Measurements from ENCODE around the gene TINCR. TPM values are rescaled to one million over a fixed set of nuclear protein-coding genes. Genes with fewer than 3 reads are reported as not detected.
A peak's percentile ranks its signal among the peaks of the same experiment; 100 is the strongest.

TINCR gene
- total and polyA plus RNA-seq, 5 donors from 2014 or later: 3.1 TPM; not detected in 4

DNA sequence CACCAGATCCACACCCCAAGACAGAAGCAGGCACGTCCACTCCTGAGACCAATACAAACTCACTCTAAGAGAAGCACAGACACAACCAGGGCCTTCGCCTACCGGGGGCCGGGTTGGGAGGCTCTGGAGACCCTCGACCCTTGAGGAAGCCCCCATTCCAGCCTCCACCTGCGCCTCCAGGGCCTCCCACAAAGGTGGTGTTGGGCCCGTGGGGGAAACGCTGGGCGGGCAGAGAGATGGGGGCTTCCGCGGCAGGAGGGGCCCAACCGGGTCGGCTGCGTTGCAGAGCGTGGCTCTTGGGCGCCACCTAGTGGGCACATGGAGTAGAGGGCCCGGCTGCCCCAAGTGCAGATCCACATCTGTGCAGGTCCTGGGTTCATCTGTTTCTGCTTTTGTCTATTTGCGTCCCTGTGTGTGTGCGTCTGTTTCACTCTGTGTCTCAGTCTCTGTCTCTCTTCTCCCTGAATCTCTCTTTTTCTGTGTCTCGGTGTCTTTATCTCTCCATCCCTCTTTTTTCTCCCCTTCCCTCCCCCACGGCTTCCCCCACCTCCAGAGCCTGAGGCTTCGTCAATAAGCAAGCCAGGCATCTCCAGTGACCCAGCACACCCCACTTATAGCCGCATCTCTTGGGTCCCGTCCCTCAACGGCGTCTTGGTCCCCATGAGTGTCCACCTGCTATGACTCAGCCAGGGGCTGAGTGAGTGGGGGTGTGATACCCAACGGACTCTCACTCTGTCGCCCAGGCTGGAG, 10.5 kb upstream of the TINCR start:
- peaks cover 0 to 12% (median 7%) of the 10 kb centered on the region in 4 donors for H3K4me1 Mint-ChIP-seq
- Histone ChIP-seq H3K4me3 (ENCODE audit: low read depth, low read length) (no peak overlapping the region), H3K4me1 (ENCODE audit: control insufficient read depth, insufficient read depth, low read length, poor library complexity, severe bottlenecking) (peaks cover 7% of the 10 kb centered on the region), H3K9me3 (ENCODE audit: control insufficient read depth in 2 of 2, low read length in 2 of 2) (no peaks in the 10 kb centered on the region), H3K27me3 (ENCODE audit: control insufficient read depth, insufficient read depth, low read length) (no peaks in the 10 kb centered on the region), H3K27ac (ENCODE audit: insufficient read depth, low read length, poor library complexity, severe bottlenecking) (no peak overlapping the region), H3K36me3 (ENCODE audit: control insufficient read depth, insufficient read depth, low read length) (no peaks in the 10 kb centered on the region)
- H3K4me3 Mint-ChIP-seq: peak overlapping the region in 2 of 4 donors; percentile 38 to 44
- H3K27me3 Mint-ChIP-seq: no peaks in the 10 kb centered on the region
- no peaks in the 10 kb centered on the region for H3K36me3 Mint-ChIP-seq
- DNase-seq (peak; percentile 56 to 64 (median 57)), ATAC-seq (ENCODE audit: low read depth in 2 of 2) (peak; percentile 65 to 72)
- no peaks in the 10 kb centered on the region for H3K9me3 Mint-ChIP-seq
- H3K27ac Mint-ChIP-seq: no peak overlapping the region

- H3K27ac ChIP-seq (ENCODE audit: insufficient read depth, low read length, poor library complexity, severe bottlenecking): no peak overlapping the region
- DNase-seq: no peak
- H3K27me3 ChIP-seq (ENCODE audit: control insufficient read depth, insufficient read depth, low read length): no peaks in the 10 kb centered on the region
- H3K4me3 ChIP-seq (ENCODE audit: low read depth, low read length): no peak overlapping the region
- Mint-ChIP-seq H3K4me3 (no peak overlapping the region), H3K27me3 (no peaks in the 10 kb centered on the region), H3K27ac (no peak overlapping the region), H3K4me1 (peaks cover 0 to 12% (median 7%) of the 10 kb centered on the region in 4 donors), H3K36me3 (no peaks in the 10 kb centered on the region), H3K9me3 (no peaks in the 10 kb centered on the region)
- no peak for ATAC-seq (ENCODE audit: low read depth in 2 of 2)
- H3K36me3 ChIP-seq (ENCODE audit: control insufficient read depth, insufficient read depth, low read length): no peaks in the 10 kb centered on the region
- H3K9me3 ChIP-seq (ENCODE audit: control insufficient read depth in 2 of 2, low read length in 2 of 2): no peaks in the 10 kb centered on the region
- peaks cover 7% of the 10 kb centered on the region for H3K4me1 ChIP-seq (ENCODE audit: control insufficient read depth, insufficient read depth, low read length, poor library complexity, severe bottlenecking)
These were observed 7.8 kb upstream of the TINCR start for GRCh38 chr19:5575590-5575989.

DNA sequence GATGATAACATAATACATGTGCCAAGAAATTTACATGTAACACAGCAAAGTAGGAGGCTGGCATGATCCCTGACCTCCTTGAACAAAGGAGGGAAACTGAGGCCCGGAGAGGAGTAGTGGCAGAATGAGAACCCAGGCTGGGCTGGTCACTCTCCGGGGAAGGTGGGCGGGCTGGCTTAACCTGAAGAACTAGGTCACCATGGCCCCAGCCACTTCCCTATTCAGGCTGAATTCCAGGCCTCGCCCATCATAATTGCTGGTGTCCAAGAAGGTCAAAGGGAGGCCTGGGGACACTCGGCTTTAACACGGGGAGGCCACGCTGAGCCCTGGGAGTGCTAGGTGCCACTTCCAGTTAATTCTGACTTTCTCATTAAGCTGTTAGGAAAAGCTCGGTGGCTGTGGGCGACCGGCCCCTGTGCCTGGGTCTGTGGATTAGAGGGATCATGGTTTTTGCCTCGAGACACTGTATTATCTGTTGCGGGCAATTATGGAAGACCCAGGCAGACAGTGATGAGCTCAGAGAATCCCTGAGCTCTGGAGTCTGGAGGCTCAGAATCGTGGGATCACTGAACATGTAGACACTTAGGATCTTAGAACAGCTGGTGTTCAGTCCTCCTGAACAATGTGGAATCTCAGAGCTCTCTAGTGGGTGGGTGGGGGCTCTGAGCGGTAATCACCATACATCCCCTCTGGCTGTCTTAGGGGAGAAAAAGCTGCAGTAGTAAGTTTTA, 5.0 kb upstream of the TINCR start:
- Mint-ChIP-seq H3K36me3 (no peaks in the 10 kb centered on the region), H3K27me3 (peaks cover 9% of the 10 kb centered on the region), H3K4me3 (no peak overlapping the region), H3K27ac (no peak overlapping the region), H3K9me3 (peaks cover 0 to 1% (median 0%) of the 10 kb centered on the region in 7 donors), H3K4me1 (peaks cover 0 to 2% (median 1%) of the 10 kb centered on the region in 4 donors)
- no peak for ATAC-seq (ENCODE audit: low read depth in 2 of 2)
- no peak overlapping the region for H3K27ac ChIP-seq (ENCODE audit: insufficient read depth, low read length, poor library complexity, severe bottlenecking)
- H3K27me3 ChIP-seq (ENCODE audit: control insufficient read depth, insufficient read depth, low read length): no peaks in the 10 kb centered on the region
- no peak for DNase-seq
- H3K36me3 ChIP-seq (ENCODE audit: control insufficient read depth, insufficient read depth, low read length): no peaks in the 10 kb centered on the region
- no peaks in the 10 kb centered on the region for H3K9me3 ChIP-seq (ENCODE audit: control insufficient read depth in 2 of 2, low read length in 2 of 2)
- no peak overlapping the region for H3K4me3 ChIP-seq (ENCODE audit: low read depth, low read length)
- no peaks in the 10 kb centered on the region for H3K4me1 ChIP-seq (ENCODE audit: control insufficient read depth, insufficient read depth, low read length, poor library complexity, severe bottlenecking)

DNA sequence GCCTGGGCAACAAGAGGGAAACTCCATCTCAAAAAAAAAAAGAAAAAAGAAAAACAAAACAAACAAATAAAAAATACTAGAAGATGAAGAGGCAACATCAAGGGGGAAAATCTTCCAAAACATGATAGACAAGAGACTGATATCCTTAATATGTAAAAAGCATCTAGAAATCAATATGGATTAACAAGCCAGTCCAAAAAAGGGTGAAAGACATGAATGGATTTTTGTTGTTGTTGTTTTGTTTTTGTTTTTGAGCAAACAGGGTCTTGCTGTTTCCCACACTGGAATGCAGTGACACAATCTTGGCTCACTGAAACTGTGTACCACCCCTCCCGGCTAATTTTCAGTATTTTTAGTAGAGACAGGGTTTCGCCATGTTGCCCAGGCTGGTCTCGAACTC, 4.0 kb upstream of the TINCR start:
- no peaks in the 10 kb centered on the region for H3K9me3 ChIP-seq (ENCODE audit: control insufficient read depth in 2 of 2, low read length in 2 of 2)
- H3K27ac ChIP-seq (ENCODE audit: insufficient read depth, low read length, poor library complexity, severe bottlenecking): no peak overlapping the region
- H3K4me1 ChIP-seq (ENCODE audit: control insufficient read depth, insufficient read depth, low read length, poor library complexity, severe bottlenecking): no peaks in the 10 kb centered on the region
- H3K27ac Mint-ChIP-seq: no peak overlapping the region
- no peaks in the 10 kb centered on the region for H3K36me3 Mint-ChIP-seq
- H3K36me3 ChIP-seq (ENCODE audit: control insufficient read depth, insufficient read depth, low read length): no peaks in the 10 kb centered on the region
- H3K9me3 Mint-ChIP-seq: peaks cover 0 to 1% (median 0%) of the 10 kb centered on the region in 7 donors
- ATAC-seq (ENCODE audit: low read depth in 2 of 2) (no peak), DNase-seq (no peak)
- no peak overlapping the region for H3K4me3 ChIP-seq (ENCODE audit: low read depth, low read length)
- peaks cover under 1% of the 10 kb centered on the region for H3K27me3 ChIP-seq (ENCODE audit: control insufficient read depth, insufficient read depth, low read length)
- H3K4me1 Mint-ChIP-seq: no peaks in the 10 kb centered on the region
- H3K27me3 Mint-ChIP-seq: peaks cover 9% of the 10 kb centered on the region
- no peak overlapping the region for H3K4me3 Mint-ChIP-seq

- ATAC-seq (ENCODE audit: low read depth in 2 of 2): no peak
- Mint-ChIP-seq H3K9me3 (peaks cover 0 to 3% (median 0%) of the 10 kb centered on the region in 7 donors), H3K36me3 (no peaks in the 10 kb centered on the region), H3K4me3 (no peak overlapping the region), H3K27ac (no peak overlapping the region), H3K4me1 (no peaks in the 10 kb centered on the region), H3K27me3 (peaks cover 16% of the 10 kb centered on the region)
- no peaks in the 10 kb centered on the region for H3K36me3 ChIP-seq (ENCODE audit: control insufficient read depth, insufficient read depth, low read length)
- peaks cover 5% of the 10 kb centered on the region for H3K27me3 ChIP-seq (ENCODE audit: control insufficient read depth, insufficient read depth, low read length)
- H3K4me1 ChIP-seq (ENCODE audit: control insufficient read depth, insufficient read depth, low read length, poor library complexity, severe bottlenecking): no peaks in the 10 kb centered on the region
- no peak overlapping the region for H3K4me3 ChIP-seq (ENCODE audit: low read depth, low read length)
- H3K9me3 ChIP-seq (ENCODE audit: control insufficient read depth in 2 of 2, low read length in 2 of 2): no peaks in the 10 kb centered on the region
- no peak overlapping the region for H3K27ac ChIP-seq (ENCODE audit: insufficient read depth, low read length, poor library complexity, severe bottlenecking)
- DNase-seq: no peak
These were observed 236 bp upstream of the TINCR start for GRCh38 chr19:5567970-5568407.

DNA sequence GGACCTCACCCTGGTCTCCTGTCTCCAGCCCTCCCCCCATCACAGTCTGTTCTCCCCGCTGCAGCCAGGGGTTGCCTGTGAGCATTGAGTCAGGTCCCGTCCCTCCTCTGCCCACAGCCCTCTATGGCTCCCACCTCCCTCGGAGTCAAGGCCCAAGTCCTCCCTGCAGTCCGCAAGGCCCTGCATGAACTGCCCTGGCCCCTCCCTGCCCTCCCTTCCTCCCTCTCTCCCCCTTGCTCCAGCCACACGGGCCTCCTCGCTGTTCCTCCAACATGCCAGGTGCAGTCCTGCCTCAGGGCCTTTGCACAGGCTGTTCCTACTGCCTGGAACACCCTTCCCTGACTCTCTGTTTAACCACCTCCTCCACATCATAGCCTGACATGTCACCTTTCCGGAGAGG, 2.8 kb downstream of the TINCR start:
- no peak for ATAC-seq (ENCODE audit: low read depth in 2 of 2)
- H3K27me3 ChIP-seq (ENCODE audit: control insufficient read depth, insufficient read depth, low read length): peaks cover 5% of the 10 kb centered on the region
- H3K4me1 Mint-ChIP-seq: no peaks in the 10 kb centered on the region
- no peak overlapping the region for H3K27ac Mint-ChIP-seq
- H3K27me3 Mint-ChIP-seq: peaks cover 16% of the 10 kb centered on the region
- H3K9me3 Mint-ChIP-seq: peaks cover 0 to 12% (median 0%) of the 10 kb centered on the region in 7 donors
- no peak overlapping the region for H3K27ac ChIP-seq (ENCODE audit: insufficient read depth, low read length, poor library complexity, severe bottlenecking)
- no peak overlapping the region for H3K4me3 Mint-ChIP-seq
- H3K36me3 ChIP-seq (ENCODE audit: control insufficient read depth, insufficient read depth, low read length): no peaks in the 10 kb centered on the region
- no peak overlapping the region for H3K4me3 ChIP-seq (ENCODE audit: low read depth, low read length)
- H3K4me1 ChIP-seq (ENCODE audit: control insufficient read depth, insufficient read depth, low read length, poor library complexity, severe bottlenecking): no peaks in the 10 kb centered on the region
- no peaks in the 10 kb centered on the region for H3K36me3 Mint-ChIP-seq
- H3K9me3 ChIP-seq (ENCODE audit: control insufficient read depth in 2 of 2, low read length in 2 of 2): peaks cover 5 to 11% of the 10 kb centered on the region in 2 experiments
- DNase-seq: no peak

- no peak overlapping the region for H3K27ac ChIP-seq (ENCODE audit: insufficient read depth, low read length, poor library complexity, severe bottlenecking)
- H3K36me3 Mint-ChIP-seq: no peaks in the 10 kb centered on the region
- no peak for DNase-seq
- peaks cover 5 to 11% of the 10 kb centered on the region in 2 experiments for H3K9me3 ChIP-seq (ENCODE audit: control insufficient read depth in 2 of 2, low read length in 2 of 2)
- peak in 1 of 2 donors; percentile 44 for ATAC-seq (ENCODE audit: low read depth in 2 of 2)
- peaks cover 5% of the 10 kb centered on the region for H3K27me3 ChIP-seq (ENCODE audit: control insufficient read depth, insufficient read depth, low read length)
- H3K4me3 ChIP-seq (ENCODE audit: low read depth, low read length): no peak overlapping the region
- peaks cover 12% of the 10 kb centered on the region for H3K27me3 Mint-ChIP-seq
- no peaks in the 10 kb centered on the region for H3K4me1 ChIP-seq (ENCODE audit: control insufficient read depth, insufficient read depth, low read length, poor library complexity, severe bottlenecking)
- H3K4me1 Mint-ChIP-seq: no peaks in the 10 kb centered on the region
- H3K9me3 Mint-ChIP-seq: peaks cover 0 to 12% (median 0%) of the 10 kb centered on the region in 7 donors
- no peak overlapping the region for H3K4me3 Mint-ChIP-seq
- H3K36me3 ChIP-seq (ENCODE audit: control insufficient read depth, insufficient read depth, low read length): no peaks in the 10 kb centered on the region
- H3K27ac Mint-ChIP-seq: no peak overlapping the region
These were observed 3.7 kb downstream of the TINCR start for GRCh38 chr19:5563935-5564612.
